ENCODE measurements around the gene OSBPL1A.

- TF ChIP-seq POLR2AphosphoS5 (IDR thresholded peaks at IDR 0.05; ENCODE audit: low read depth), result no peak
- TF ChIP-seq, protein P1, sequence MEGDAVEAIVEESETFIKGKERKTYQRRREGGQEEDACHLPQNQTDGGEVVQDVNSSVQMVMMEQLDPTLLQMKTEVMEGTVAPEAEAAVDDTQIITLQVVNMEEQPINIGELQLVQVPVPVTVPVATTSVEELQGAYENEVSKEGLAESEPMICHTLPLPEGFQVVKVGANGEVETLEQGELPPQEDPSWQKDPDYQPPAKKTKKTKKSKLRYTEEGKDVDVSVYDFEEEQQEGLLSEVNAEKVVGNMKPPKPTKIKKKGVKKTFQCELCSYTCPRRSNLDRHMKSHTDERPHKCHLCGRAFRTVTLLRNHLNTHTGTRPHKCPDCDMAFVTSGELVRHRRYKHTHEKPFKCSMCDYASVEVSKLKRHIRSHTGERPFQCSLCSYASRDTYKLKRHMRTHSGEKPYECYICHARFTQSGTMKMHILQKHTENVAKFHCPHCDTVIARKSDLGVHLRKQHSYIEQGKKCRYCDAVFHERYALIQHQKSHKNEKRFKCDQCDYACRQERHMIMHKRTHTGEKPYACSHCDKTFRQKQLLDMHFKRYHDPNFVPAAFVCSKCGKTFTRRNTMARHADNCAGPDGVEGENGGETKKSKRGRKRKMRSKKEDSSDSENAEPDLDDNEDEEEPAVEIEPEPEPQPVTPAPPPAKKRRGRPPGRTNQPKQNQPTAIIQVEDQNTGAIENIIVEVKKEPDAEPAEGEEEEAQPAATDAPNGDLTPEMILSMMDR (IDR thresholded peaks at IDR 0.05; ENCODE audit: insufficient read depth, low read length), result no peak
- no peak for TF ChIP-seq SPI1 (IDR thresholded peaks at IDR 0.05; ENCODE audit: borderline replicate concordance, low read depth)
- no peak for TF ChIP-seq GABPA (IDR thresholded peaks at IDR 0.05; ENCODE audit: low read depth)
Measured at GRCh38 chr18:24181806-24182205, 215.8 kb downstream of the OSBPL1A start.

Data from HL-60 (cell line).